ENCODE measurements around the gene MYO1D.

The MYO1D gene

GRCh38 chr17:32777922-32778321 lies 99.0 kb downstream of the MYO1D start:
- Histone ChIP-seq H3K4me1 (ENCODE audit: insufficient read depth, low read length) (peaks cover 7% of the 10 kb centered on the region; the same call in 1 of the 2 replicates), H3K9me3 (ENCODE audit: control insufficient read depth, insufficient read depth, low read length) (no peaks in the 10 kb centered on the region), H3K9ac (ENCODE audit: low read depth, low read length) (no peak overlapping the region), H3K36me3 (ENCODE audit: insufficient read depth, low read length) (no peaks in the 10 kb centered on the region)

- peaks cover 7% of the 10 kb centered on the region; the same call in 1 of the 2 replicates for H3K4me1 ChIP-seq (ENCODE audit: insufficient read depth, low read length)
- no peaks in the 10 kb centered on the region for H3K9me3 ChIP-seq (ENCODE audit: control insufficient read depth, insufficient read depth, low read length)
- H3K9ac ChIP-seq (ENCODE audit: low read depth, low read length), result no peak overlapping the region
- H3K36me3 ChIP-seq (ENCODE audit: insufficient read depth, low read length), result no peaks in the 10 kb centered on the region
These were observed 99.5 kb downstream of the MYO1D start for GRCh38 chr17:32777436-32777835.

- no peak overlapping the region for H3K9ac ChIP-seq (ENCODE audit: low read depth, low read length)
- peaks cover 7% of the 10 kb centered on the region; the same call in 1 of the 2 replicates for H3K4me1 ChIP-seq (ENCODE audit: insufficient read depth, low read length)
- H3K36me3 ChIP-seq (ENCODE audit: insufficient read depth, low read length), result no peaks in the 10 kb centered on the region
- H3K9me3 ChIP-seq (ENCODE audit: control insufficient read depth, insufficient read depth, low read length), result no peaks in the 10 kb centered on the region
These were observed 102.2 kb downstream of the MYO1D start for GRCh38 chr17:32774695-32775084.

GRCh38 chr17:32773856-32774694 lies 102.8 kb downstream of the MYO1D start:
- no peak overlapping the region for H3K9ac ChIP-seq (ENCODE audit: low read depth, low read length)
- H3K4me1 ChIP-seq (ENCODE audit: insufficient read depth, low read length), result peaks cover 7% of the 10 kb centered on the region; the same call in 1 of the 2 replicates
- no peaks in the 10 kb centered on the region for H3K9me3 ChIP-seq (ENCODE audit: control insufficient read depth, insufficient read depth, low read length)
- H3K36me3 ChIP-seq (ENCODE audit: insufficient read depth, low read length), result no peaks in the 10 kb centered on the region

GRCh38 chr17:32772453-32773025 lies 104.4 kb downstream of the MYO1D start:
- no peaks in the 10 kb centered on the region for H3K9me3 ChIP-seq (ENCODE audit: control insufficient read depth, insufficient read depth, low read length)
- H3K36me3 ChIP-seq (ENCODE audit: insufficient read depth, low read length), result no peaks in the 10 kb centered on the region
- peaks cover 7% of the 10 kb centered on the region; the same call in 1 of the 2 replicates for H3K4me1 ChIP-seq (ENCODE audit: insufficient read depth, low read length)
- H3K9ac ChIP-seq (ENCODE audit: low read depth, low read length), result no peak overlapping the region

GRCh38 chr17:32771396-32771795 lies 105.5 kb downstream of the MYO1D start:
- H3K9me3 ChIP-seq (ENCODE audit: control insufficient read depth, insufficient read depth, low read length), result no peaks in the 10 kb centered on the region
- no peaks in the 10 kb centered on the region for H3K36me3 ChIP-seq (ENCODE audit: insufficient read depth, low read length)
- peaks cover 7% of the 10 kb centered on the region; the same call in 1 of the 2 replicates for H3K4me1 ChIP-seq (ENCODE audit: insufficient read depth, low read length)
- no peak overlapping the region for H3K9ac ChIP-seq (ENCODE audit: low read depth, low read length)

- Histone ChIP-seq H3K4me1 (ENCODE audit: insufficient read depth, low read length) (peaks cover 7% of the 10 kb centered on the region; the same call in 1 of the 2 replicates), H3K36me3 (ENCODE audit: insufficient read depth, low read length) (no peaks in the 10 kb centered on the region), H3K9me3 (ENCODE audit: control insufficient read depth, insufficient read depth, low read length) (no peaks in the 10 kb centered on the region), H3K9ac (ENCODE audit: low read depth, low read length) (no peak overlapping the region)
These were observed 107.1 kb downstream of the MYO1D start for GRCh38 chr17:32769846-32770245.

- no peaks in the 10 kb centered on the region for H3K9me3 ChIP-seq (ENCODE audit: control insufficient read depth, insufficient read depth, low read length)
- no peak overlapping the region for H3K9ac ChIP-seq (ENCODE audit: low read depth, low read length)
- H3K4me1 ChIP-seq (ENCODE audit: insufficient read depth, low read length), result no peaks in the 10 kb centered on the region
- H3K36me3 ChIP-seq (ENCODE audit: insufficient read depth, low read length), result no peaks in the 10 kb centered on the region
These were observed 113.0 kb downstream of the MYO1D start for GRCh38 chr17:32763855-32764439.

- no peak overlapping the region for H3K9ac ChIP-seq (ENCODE audit: low read depth, low read length)
- H3K36me3 ChIP-seq (ENCODE audit: insufficient read depth, low read length), result no peaks in the 10 kb centered on the region
- no peaks in the 10 kb centered on the region for H3K9me3 ChIP-seq (ENCODE audit: control insufficient read depth, insufficient read depth, low read length)
- H3K4me1 ChIP-seq (ENCODE audit: insufficient read depth, low read length), result peaks cover 4% of the 10 kb centered on the region; the same call in 1 of the 2 replicates
These were observed 117.4 kb downstream of the MYO1D start for GRCh38 chr17:32759476-32759875.

- Histone ChIP-seq H3K36me3 (ENCODE audit: insufficient read depth, low read length) (no peaks in the 10 kb centered on the region), H3K9ac (ENCODE audit: low read depth, low read length) (no peak overlapping the region), H3K4me1 (ENCODE audit: insufficient read depth, low read length) (peaks cover 4% of the 10 kb centered on the region; the same call in 1 of the 2 replicates), H3K9me3 (ENCODE audit: control insufficient read depth, insufficient read depth, low read length) (no peaks in the 10 kb centered on the region)
These were observed 119.0 kb downstream of the MYO1D start for GRCh38 chr17:32757963-32758362.

GRCh38 chr17:32756696-32757095 lies 120.2 kb downstream of the MYO1D start:
- Histone ChIP-seq H3K36me3 (ENCODE audit: insufficient read depth, low read length) (no peaks in the 10 kb centered on the region), H3K4me1 (ENCODE audit: insufficient read depth, low read length) (peaks cover 4% of the 10 kb centered on the region; the same call in 1 of the 2 replicates), H3K9ac (ENCODE audit: low read depth, low read length) (no peak overlapping the region), H3K9me3 (ENCODE audit: control insufficient read depth, insufficient read depth, low read length) (no peaks in the 10 kb centered on the region)

- H3K9me3 ChIP-seq (ENCODE audit: control insufficient read depth, insufficient read depth, low read length), result no peaks in the 10 kb centered on the region
- H3K9ac ChIP-seq (ENCODE audit: low read depth, low read length), result no peak overlapping the region
- no peaks in the 10 kb centered on the region for H3K36me3 ChIP-seq (ENCODE audit: insufficient read depth, low read length)
- H3K4me1 ChIP-seq (ENCODE audit: insufficient read depth, low read length), result peaks cover 4% of the 10 kb centered on the region; the same call in 1 of the 2 replicates
These were observed 121.7 kb downstream of the MYO1D start for GRCh38 chr17:32755045-32755805.

GRCh38 chr17:32752934-32753333 lies 124.0 kb downstream of the MYO1D start:
- Histone ChIP-seq H3K9ac (ENCODE audit: low read depth, low read length) (no peak overlapping the region), H3K9me3 (ENCODE audit: control insufficient read depth, insufficient read depth, low read length) (no peaks in the 10 kb centered on the region), H3K4me1 (ENCODE audit: insufficient read depth, low read length) (no peaks in the 10 kb centered on the region), H3K36me3 (ENCODE audit: insufficient read depth, low read length) (no peaks in the 10 kb centered on the region)

GRCh38 chr17:32747856-32748255 lies 129.1 kb downstream of the MYO1D start:
- H3K9me3 ChIP-seq (ENCODE audit: control insufficient read depth, insufficient read depth, low read length), result no peaks in the 10 kb centered on the region
- H3K9ac ChIP-seq (ENCODE audit: low read depth, low read length), result no peak overlapping the region
- no peaks in the 10 kb centered on the region for H3K36me3 ChIP-seq (ENCODE audit: insufficient read depth, low read length)
- H3K4me1 ChIP-seq (ENCODE audit: insufficient read depth, low read length), result no peaks in the 10 kb centered on the region
